H1 (cell line): ENCODE measurements around the gene ZRANB1. TPM values are rescaled to one million over a fixed set of nuclear protein-coding genes. Genes with fewer than 3 reads are reported as not detected.

ENCODE experiments used
- ATF3 ChIP-seq: IDR thresholded peaks from 2 replicates; pipeline ENCODE4 v1.6.1; 2011; ENCODE audit warnings: low read depth, mild to moderate bottlenecking, low read length; ENCODE audit not compliant: insufficient read depth
- CHD7 ChIP-seq: fragments of 300-600 bp; sonication (generic); IDR thresholded peaks from 2 replicates; pipeline ENCODE4 v1.7.1; 2012; ENCODE audit warnings: low read length, moderate library complexity, mild to moderate bottlenecking, inconsistent platforms; ENCODE audit not compliant: insufficient replicate concordance
- E2F6 ChIP-seq: IDR thresholded peaks from 2 replicates; pipeline ENCODE4 v1.6.1; 2012; ENCODE audit warnings: inconsistent platforms
- EZH2 ChIP-seq: fragments of 200-600 bp; sonication (generic); IDR thresholded peaks from 2 replicates; pipeline ENCODE4 v1.7.1; 2012; ENCODE audit warnings: low read depth, mild to moderate bottlenecking, moderate library complexity, low read length, inconsistent platforms; ENCODE audit not compliant: severe bottlenecking
- GABPA ChIP-seq: IDR thresholded peaks from 2 replicates; pipeline ENCODE4 v1.6.1; 2011; ENCODE audit warnings: mild to moderate bottlenecking, low read length, moderate library complexity, borderline replicate concordance; ENCODE audit not compliant: insufficient read depth
- USF2 ChIP-seq: IDR thresholded peaks from 2 replicates; pipeline ENCODE4 v1.6.1; 2011; ENCODE audit warnings: low read length, improper control_type of control experiment
- polyA plus RNA-seq, 7 experiments: library from polyadenylated mRNA; depleted of rRNA in 3 of 7; stranded (reverse) in 5 of 7; unstranded in 2 of 7; fragments of >200 nt in 5 of 7; fragments of 200-250 nt in 2 of 7; gene quantifications; 1 replicate in 5 of 7; 2 replicates in 1 of 7; 4 replicates in 1 of 7; pipeline versions ENCODE4 v1.2.1 to v1.2.3, GENCODE V29; 2011 to 2013; ENCODE audit warnings: missing spikeins in 2 of 7, mixed read lengths in 2 of 7
- total RNA-seq: library from RNA; stranded (reverse); fragmentation: NEBNext Ultra II Directional; extraction: Animal tissue kit (Norgen Biotek cat#: 25700); gene quantifications from 2 replicates; pipeline ENCODE4 v1.2.1, GENCODE V29; 2021

The ZRANB1 gene
- total and polyA plus RNA-seq, 2 of the 8 experiments (the other 6 are each of a cell fraction or from before 2014, with no cell fraction given): 6.1 to 19.9 TPM

DNA sequence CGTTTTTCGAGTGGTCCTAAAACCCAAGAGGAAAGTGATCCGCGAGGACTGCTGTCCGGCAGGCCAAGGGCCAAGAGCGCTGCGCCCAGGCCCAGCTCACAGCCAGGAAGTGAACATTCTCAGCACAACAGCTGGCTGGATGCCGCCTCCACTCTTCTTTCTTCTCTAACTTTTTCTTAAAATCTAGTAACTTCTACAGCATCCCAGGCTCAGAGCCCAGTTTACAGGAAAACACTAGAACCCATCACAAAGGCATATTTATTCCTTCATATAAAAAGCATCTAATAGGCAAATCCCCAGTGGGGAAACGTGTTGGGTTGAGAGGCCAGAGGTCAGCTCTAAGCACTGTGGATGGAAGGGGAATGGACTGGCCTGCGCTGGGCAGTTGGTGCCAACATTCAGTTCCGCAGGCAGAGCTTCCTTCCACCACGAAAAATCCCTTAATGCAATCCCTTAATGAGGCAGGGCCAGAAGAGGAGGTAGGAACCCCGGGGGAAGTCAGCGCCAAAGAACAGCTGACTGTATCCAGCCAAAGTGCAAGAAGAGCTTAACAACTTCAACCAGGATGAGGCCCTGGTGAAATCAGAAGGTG, 74.8 kb downstream of the ZRANB1 start (continued):
- no peak for TF ChIP-seq CHD7
- no peak for TF ChIP-seq E2F6
- TF ChIP-seq USF2: no peak
- no peak for TF ChIP-seq EZH2
- TF ChIP-seq ATF3: no peak
- TF ChIP-seq GABPA: no peak
